Measurements from ENCODE around the gene ENG.

DNA sequence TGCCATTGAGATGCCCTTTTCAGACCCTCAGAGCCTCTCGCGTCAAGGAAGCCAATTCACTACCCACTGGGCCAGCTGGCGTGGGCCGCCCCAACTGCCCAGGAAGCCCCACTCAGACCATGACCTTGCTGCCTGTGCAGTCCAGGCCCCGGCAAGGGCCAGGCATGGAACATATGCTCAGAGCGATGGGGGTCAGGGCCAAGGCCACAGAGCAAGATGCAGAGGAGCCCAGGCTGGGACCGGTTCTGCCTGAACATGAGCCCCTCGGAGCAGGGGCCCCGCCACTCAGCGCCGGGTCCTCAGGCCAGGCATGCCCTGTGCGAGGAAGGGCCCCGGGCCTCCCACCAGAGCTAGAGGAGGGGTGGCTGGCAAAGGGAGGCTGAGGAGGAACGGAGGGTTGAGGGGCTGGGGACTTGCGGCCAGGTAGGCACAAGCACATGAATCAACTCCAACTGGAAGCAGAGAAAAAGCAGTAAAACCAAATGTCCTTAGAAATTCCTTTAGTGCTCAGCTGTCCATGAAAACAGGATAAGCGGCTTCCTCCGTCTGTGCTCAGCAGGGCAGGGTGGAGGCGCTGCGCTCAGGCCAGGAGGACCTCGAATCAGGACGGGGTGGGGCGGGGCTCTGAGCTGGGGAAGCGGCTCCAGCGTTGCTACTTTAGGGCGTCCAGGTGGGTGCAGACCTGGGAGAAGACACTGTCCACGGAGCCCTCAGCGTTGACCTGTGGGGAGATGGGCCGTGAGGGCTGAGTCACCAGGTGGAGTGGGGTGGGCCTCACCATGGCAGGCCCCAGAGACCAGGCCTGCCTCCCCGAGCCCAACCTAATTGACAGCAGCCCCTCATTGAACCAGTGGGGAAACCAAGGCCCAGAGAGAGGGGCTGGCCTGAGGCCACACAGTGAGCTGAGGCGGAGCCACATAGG lies 13.2 kb upstream of the ENG start:
- TF ChIP-seq, protein P1, sequence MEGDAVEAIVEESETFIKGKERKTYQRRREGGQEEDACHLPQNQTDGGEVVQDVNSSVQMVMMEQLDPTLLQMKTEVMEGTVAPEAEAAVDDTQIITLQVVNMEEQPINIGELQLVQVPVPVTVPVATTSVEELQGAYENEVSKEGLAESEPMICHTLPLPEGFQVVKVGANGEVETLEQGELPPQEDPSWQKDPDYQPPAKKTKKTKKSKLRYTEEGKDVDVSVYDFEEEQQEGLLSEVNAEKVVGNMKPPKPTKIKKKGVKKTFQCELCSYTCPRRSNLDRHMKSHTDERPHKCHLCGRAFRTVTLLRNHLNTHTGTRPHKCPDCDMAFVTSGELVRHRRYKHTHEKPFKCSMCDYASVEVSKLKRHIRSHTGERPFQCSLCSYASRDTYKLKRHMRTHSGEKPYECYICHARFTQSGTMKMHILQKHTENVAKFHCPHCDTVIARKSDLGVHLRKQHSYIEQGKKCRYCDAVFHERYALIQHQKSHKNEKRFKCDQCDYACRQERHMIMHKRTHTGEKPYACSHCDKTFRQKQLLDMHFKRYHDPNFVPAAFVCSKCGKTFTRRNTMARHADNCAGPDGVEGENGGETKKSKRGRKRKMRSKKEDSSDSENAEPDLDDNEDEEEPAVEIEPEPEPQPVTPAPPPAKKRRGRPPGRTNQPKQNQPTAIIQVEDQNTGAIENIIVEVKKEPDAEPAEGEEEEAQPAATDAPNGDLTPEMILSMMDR (IDR thresholded peaks at IDR 0.05): no peak
- TF ChIP-seq POLR2A (IDR thresholded peaks at IDR 0.05): no peak
